Adrenal gland (tissue), 12 donors: ENCODE results near the gene CTBP2. TPM values are rescaled to one million over a fixed set of nuclear protein-coding genes. Genes with fewer than 3 reads are reported as not detected.

ENCODE experiments used
- DNase-seq, 7 donors: peaks; one replicate each; pipeline ENCODE4 v3.0.0-alpha.2; 2019 to 2020
- H3K27ac ChIP-seq, 5 donors: fragments of 200-600 bp; sonication (generic) in 4 of 5; 1 replicate in 3 of 5; 2 replicates in 2 of 5; pipeline versions ENCODE4 v1.5.1 to v1.8.0; 2016 to 2020; ENCODE audit warnings: mild to moderate bottlenecking in 1 of 5
- H3K27me3 ChIP-seq: fragments of 200-600 bp; 2 replicates; pipeline ENCODE4 v1.8.0; 2021
- H3K36me3 ChIP-seq, 2 donors: fragments of 200-600 bp; replicated peaks in 1 of 2; 1 replicate in 1 of 2; 2 replicates in 1 of 2; pipeline versions ENCODE4 v1.5.1 to v1.8.0; 2018 to 2022
- H3K4me1 ChIP-seq, 2 donors: fragments of 200-600 bp; replicated peaks in 1 of 2; 1 replicate in 1 of 2; 2 replicates in 1 of 2; pipeline versions ENCODE4 v1.5.1 to v1.8.0; 2018 to 2021
- H3K4me3 ChIP-seq, 4 donors: fragments of 200-600 bp; sonication (generic) in 3 of 4; one replicate each; pipeline ENCODE4 v1.5.1; 2016 to 2018
- H3K9me3 ChIP-seq, 3 donors: fragments of 200-600 bp; sonication (generic) in 1 of 3; replicated peaks in 1 of 3; 1 replicate in 2 of 3; 2 replicates in 1 of 3; pipeline versions ENCODE4 v1.5.1 to v1.8.0; 2016 to 2021
- CTCF ChIP-seq, 6 experiments: fragments of 450-650 bp in 4 of 6; fragments of 200-600 bp in 2 of 6; sonication (generic) in 1 of 6; IDR thresholded peaks; 1 replicate in 5 of 6; 2 replicates in 1 of 6; pipeline versions ENCODE4 v1.5.1 to v1.8.0; 2016 to 2021; ENCODE audit warnings: antibody characterized with exemption in 6 of 6, mild to moderate bottlenecking in 2 of 6, moderate library complexity in 1 of 6
- POLR2A ChIP-seq, 2 donors: fragments of 450-650 bp; IDR thresholded peaks; one replicate each; pipeline ENCODE4 v1.6.1; 2017; ENCODE audit warnings: antibody characterized with exemption in 2 of 2, mild to moderate bottlenecking in 2 of 2, moderate library complexity in 1 of 2
- WGBS, 4 donors: extraction: QIAGEN DNeasy Blood & Tissue Kit in 2 of 4; methylation state at CpG; one replicate each; pipeline versions ENCODE4 v1.1.5 to v1.1.7; 2013 to 2017; 5-methylcytosine and 5-hydroxymethylcytosine counted together
- intact Hi-C, 2 donors: fragments of 100-400 bp; cut with DNase I; formaldehyde crosslinking; loops; one replicate each; pipeline versions ENCODE4 v1.14.1 to v1.15.0; 2022 to 2023
- polyA plus RNA-seq, 3 donors: library from polyadenylated mRNA; stranded (reverse); fragments of 200-250 nt in 2 of 3; fragments of 350-450 nt in 1 of 3; fragmentation: Illumina TruSeq in 1 of 3; extraction: RNeasy Lipid Tissue Mini Kit (QIAGEN cat#74804) in 1 of 3; gene quantifications; one replicate each; pipeline ENCODE4 v1.2.3, GENCODE V29; 2013 to 2014
- total RNA-seq, 9 donors: library from RNA; depleted of rRNA in 4 of 9; stranded (reverse); fragments of >200 nt in 4 of 9; fragments of 120-200 nt in 1 of 9; fragmentation: NEBNext Ultra II Directional in 1 of 9; extraction: Animal tissue kit (Norgen Biotek cat#: 25700) in 1 of 9; gene quantifications; one replicate each; pipeline versions ENCODE4 v1.1.0 to v1.2.4, GENCODE V29; 2013 to 2023
- donor health status: healthy with polysubstance abuse.
- donor health status: Bipolar disorder and iron deficiency.
- donor health status: DM: yes; HTN: yes; CAD: no.
- donor health status: DM: no; HTN: no; CAD: no.
- donor health status: DM: no; HTN: no; CAD: no.
- donor health status: DM: yes; HTN: yes; CAD: no.

CTBP2 gene
- total and polyA plus RNA-seq, 12 donors, result 25.3 to 66.5 (median 45.7) TPM

GRCh38 chr10:124953421-124953820, 206.9 kb downstream of the CTBP2 start:
- Histone ChIP-seq H3K4me3 (no peak overlapping the region), H3K9me3 (no peaks in the 10 kb centered on the region), H3K36me3 (no peaks in the 10 kb centered on the region), H3K4me1 (peaks cover 5 to 21% of the 10 kb centered on the region in 2 donors), H3K27me3 (no peaks in the 10 kb centered on the region), H3K27ac (no peak overlapping the region)
- DNase-seq, result no peak
- intact Hi-C loops, result no loop called here
- WGBS, 4 donors, result 71 to 92% (median 90%) methylated on average over 3 of the region's 3 CpGs
- TF ChIP-seq CTCF (IDR thresholded peaks at IDR 0.05), result no peak

GRCh38 chr10:124952123-124952522, 208.2 kb downstream of the CTBP2 start:
- no peaks in the 10 kb centered on the region for H3K9me3 ChIP-seq
- H3K27ac ChIP-seq, result no peak overlapping the region
- H3K4me3 ChIP-seq, result no peak overlapping the region
- no peaks in the 10 kb centered on the region for H3K36me3 ChIP-seq
- DNase-seq, result peak in 1 of 7 donors; percentile 40
- TF ChIP-seq POLR2A (IDR thresholded peaks at IDR 0.05), result no peak
- no peak for TF ChIP-seq CTCF (IDR thresholded peaks at IDR 0.05)
- 57 to 65% (median 63%) methylated on average over 6 of the region's 6 CpGs for WGBS, 4 donors
- peaks cover 5 to 27% of the 10 kb centered on the region in 2 donors for H3K4me1 ChIP-seq
- no peaks in the 10 kb centered on the region for H3K27me3 ChIP-seq
- intact Hi-C loops, result no loop called here

- WGBS, 4 donors, result 86 to 97% (median 91%) methylated on average over 5 of the region's 5 CpGs
- TF ChIP-seq CTCF (IDR thresholded peaks at IDR 0.05), result no peak
- no peak for TF ChIP-seq POLR2A (IDR thresholded peaks at IDR 0.05)
- intact Hi-C loops, result no loop called here
- H3K9me3 ChIP-seq, result no peaks in the 10 kb centered on the region
- peaks cover 7 to 34% of the 10 kb centered on the region in 2 donors for H3K4me1 ChIP-seq
- no peak for DNase-seq
- H3K27ac ChIP-seq, result no peak overlapping the region
- H3K27me3 ChIP-seq, result no peaks in the 10 kb centered on the region
- no peaks in the 10 kb centered on the region for H3K36me3 ChIP-seq
- H3K4me3 ChIP-seq, result no peak overlapping the region
These were observed 210.8 kb downstream of the CTBP2 start for GRCh38 chr10:124949543-124949942.

- Histone ChIP-seq H3K27me3 (no peaks in the 10 kb centered on the region), H3K4me1 (peaks cover 29 to 60% of the 10 kb centered on the region in 2 donors), H3K9me3 (no peaks in the 10 kb centered on the region), H3K4me3 (no peak overlapping the region), H3K36me3 (no peaks in the 10 kb centered on the region), H3K27ac (peak overlapping the region in 1 of 5 donors; percentile 7)
- WGBS, 4 donors, result 62 to 70% (median 66%) methylated on average over 2 of the region's 2 CpGs
- TF ChIP-seq POLR2A (IDR thresholded peaks at IDR 0.05), result no peak
- DNase-seq, result no peak
- intact Hi-C loops, result no loop called here
These were observed 213.4 kb downstream of the CTBP2 start for GRCh38 chr10:124946945-124947344.

GRCh38 chr10:124944982-124945381, 215.4 kb downstream of the CTBP2 start:
- 63 to 73% (median 67%) methylated on average over 2 of the region's 2 CpGs for WGBS, 4 donors

More at GRCh38 chr10:124944982-124945381, 215.4 kb downstream of the CTBP2 start:
- peak overlapping the region in 1 of 5 donors; percentile 69 for H3K27ac ChIP-seq
- H3K4me1 ChIP-seq, result peaks cover 32 to 77% of the 10 kb centered on the region in 2 donors
- TF ChIP-seq POLR2A (IDR thresholded peaks at IDR 0.05), result no peak
- intact Hi-C loops, result no loop called here
- H3K9me3 ChIP-seq, result no peaks in the 10 kb centered on the region
- H3K4me3 ChIP-seq, result no peak overlapping the region
- no peaks in the 10 kb centered on the region for H3K36me3 ChIP-seq
- no peak for DNase-seq
- H3K27me3 ChIP-seq, result no peaks in the 10 kb centered on the region
